Head of caudate nucleus (tissue), 42 donors: ENCODE measurements around the gene CHAF1A.

Experiments
- DNase-seq, 42 donors: peaks; one replicate each; pipeline versions ENCODE4 v3.0.0 to v3.0.0-alpha.2; 2020 to 2021; ENCODE audit warnings: mixed read lengths in 7 of 42
- intact Hi-C: fragments of 100-400 bp; cut with DNase I; formaldehyde crosslinking; loops from one replicate; pipeline ENCODE4 v1.15.0; 2022

CHAF1A gene, protein sequence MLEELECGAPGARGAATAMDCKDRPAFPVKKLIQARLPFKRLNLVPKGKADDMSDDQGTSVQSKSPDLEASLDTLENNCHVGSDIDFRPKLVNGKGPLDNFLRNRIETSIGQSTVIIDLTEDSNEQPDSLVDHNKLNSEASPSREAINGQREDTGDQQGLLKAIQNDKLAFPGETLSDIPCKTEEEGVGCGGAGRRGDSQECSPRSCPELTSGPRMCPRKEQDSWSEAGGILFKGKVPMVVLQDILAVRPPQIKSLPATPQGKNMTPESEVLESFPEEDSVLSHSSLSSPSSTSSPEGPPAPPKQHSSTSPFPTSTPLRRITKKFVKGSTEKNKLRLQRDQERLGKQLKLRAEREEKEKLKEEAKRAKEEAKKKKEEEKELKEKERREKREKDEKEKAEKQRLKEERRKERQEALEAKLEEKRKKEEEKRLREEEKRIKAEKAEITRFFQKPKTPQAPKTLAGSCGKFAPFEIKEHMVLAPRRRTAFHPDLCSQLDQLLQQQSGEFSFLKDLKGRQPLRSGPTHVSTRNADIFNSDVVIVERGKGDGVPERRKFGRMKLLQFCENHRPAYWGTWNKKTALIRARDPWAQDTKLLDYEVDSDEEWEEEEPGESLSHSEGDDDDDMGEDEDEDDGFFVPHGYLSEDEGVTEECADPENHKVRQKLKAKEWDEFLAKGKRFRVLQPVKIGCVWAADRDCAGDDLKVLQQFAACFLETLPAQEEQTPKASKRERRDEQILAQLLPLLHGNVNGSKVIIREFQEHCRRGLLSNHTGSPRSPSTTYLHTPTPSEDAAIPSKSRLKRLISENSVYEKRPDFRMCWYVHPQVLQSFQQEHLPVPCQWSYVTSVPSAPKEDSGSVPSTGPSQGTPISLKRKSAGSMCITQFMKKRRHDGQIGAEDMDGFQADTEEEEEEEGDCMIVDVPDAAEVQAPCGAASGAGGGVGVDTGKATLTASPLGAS

DNA sequence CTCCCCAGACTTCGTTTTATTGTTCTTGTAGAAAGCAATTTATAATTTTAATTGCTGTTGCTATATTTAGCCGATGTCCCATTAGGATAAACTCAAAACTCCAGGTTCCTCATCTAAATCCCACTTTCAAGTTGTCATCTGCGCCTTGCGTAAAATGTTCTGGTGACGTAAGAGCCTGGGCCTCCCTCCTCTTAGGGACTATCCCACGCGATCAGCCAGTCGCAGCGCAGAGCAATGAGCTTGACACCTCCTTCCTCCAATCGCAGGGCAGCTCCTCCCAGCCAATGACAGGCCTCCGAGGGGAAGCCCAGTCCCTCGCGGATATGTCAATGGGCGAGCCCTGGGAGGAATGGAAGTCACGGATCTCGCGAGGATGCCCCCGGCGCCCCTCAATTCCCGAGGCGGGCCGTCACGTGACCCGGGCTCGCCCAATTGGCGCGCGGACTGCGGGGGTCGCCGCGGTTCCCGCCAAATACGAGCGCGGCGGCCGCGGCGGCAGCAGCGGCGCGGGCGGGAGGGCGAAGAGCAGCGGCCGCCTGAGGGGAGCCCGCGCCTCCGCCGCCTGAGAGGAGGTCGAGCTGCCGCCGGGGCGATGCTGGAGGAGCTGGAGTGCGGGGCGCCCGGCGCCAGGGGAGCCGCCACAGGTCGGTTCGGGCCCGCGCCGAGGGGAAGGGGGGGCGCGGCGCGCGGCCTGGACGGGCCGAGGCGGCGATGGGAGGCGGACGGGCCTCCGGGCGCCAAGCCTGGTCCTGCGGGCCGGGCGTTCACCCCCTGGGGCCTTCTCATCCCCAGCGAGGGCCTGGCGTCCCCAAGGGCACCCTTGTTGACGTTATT, at the start of gene CHAF1A:
CHAF1A (plus strand) TSS at position 470 of the 834 bp plus-strand sequence; CDS start at position 593, 123 bp downstream.
- intact Hi-C loops = loop anchor here (5.0 to 10.0 kb wide), 2 partner anchors 52 to 155 kb away; partner anchors contain the start of genes UBXN6 and YJU2
- DNase-seq = peak; percentile 99 to 100 (median 100)

DNA sequence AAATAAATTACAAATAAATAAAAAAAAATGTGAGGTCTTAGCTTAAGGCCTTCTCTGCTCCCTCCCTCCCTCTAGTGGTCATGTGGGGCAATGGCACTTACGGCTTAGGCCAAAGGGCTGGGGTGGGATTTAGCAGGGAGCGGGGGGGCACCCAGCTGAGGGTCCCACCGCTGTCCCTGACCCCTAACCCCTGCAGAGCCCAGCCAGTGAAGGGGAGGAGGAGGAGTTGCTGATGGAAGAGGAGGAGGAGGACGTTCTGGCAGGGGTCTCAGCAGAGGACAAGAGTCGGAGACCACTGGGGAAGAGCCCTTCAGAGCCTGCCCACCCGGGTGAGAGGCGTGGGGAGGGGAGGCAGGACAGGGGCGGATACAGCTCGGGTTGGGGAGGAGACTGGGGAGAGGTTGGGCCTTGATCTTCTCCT, 49.7 kb upstream of the CHAF1A start:
- peak in 23 of 42 donors; percentile 41 to 82 (median 60) for DNase-seq

DNA sequence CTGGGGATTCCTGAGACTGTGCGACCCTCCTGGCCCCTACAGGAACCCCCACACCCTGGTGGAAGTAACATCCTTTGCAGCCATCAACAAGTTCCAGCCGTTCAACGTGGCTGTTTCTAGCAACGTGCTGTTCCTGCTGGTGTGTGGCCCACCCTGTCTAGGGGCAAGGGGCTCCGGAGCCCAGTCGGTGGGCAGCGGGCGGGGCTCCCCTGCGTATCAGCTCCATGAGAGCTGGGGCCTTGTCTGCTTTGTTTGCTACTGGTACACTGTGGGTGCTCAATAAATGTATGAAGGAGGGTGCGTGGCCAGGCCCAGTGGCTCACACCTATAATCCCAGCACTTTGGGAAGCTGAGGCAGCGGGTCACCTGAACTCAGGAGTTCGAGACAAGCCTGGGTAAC, 48.2 kb upstream of the CHAF1A start:
- intact Hi-C loops = loop anchor here (5.0 kb wide), 1 partner anchor 87 kb away; no protein-coding TSS in a partner anchor
- no peak for DNase-seq

More for the DNA sequence above, 49.7 kb upstream of the CHAF1A start:
- intact Hi-C loops = loop anchor here (5.0 kb wide), 1 partner anchor 85 kb away; no protein-coding TSS in a partner anchor

DNA sequence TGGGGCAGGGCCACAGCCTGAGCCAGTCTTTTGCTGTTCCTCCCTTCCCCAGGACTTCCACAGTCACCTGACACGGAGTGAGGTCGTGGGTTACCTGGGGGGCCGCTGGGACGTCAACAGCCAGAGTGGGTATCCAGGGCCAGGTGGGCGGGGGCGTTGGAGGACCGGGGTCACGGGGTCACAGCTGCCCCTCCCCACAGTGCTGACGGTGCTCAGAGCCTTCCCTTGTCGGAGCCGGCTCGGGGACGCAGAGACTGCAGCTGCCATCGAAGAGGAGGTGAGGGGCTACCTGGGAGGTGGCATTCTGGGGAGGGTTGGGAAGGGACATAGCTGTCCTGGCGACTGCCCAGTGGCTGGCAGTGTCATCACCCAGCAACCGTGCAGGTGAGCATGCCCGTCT, 47.5 kb upstream of the CHAF1A start:
- intact Hi-C loops = loop anchor here (5.0 kb wide), 1 partner anchor 88 kb away; no protein-coding TSS in a partner anchor

DNA sequence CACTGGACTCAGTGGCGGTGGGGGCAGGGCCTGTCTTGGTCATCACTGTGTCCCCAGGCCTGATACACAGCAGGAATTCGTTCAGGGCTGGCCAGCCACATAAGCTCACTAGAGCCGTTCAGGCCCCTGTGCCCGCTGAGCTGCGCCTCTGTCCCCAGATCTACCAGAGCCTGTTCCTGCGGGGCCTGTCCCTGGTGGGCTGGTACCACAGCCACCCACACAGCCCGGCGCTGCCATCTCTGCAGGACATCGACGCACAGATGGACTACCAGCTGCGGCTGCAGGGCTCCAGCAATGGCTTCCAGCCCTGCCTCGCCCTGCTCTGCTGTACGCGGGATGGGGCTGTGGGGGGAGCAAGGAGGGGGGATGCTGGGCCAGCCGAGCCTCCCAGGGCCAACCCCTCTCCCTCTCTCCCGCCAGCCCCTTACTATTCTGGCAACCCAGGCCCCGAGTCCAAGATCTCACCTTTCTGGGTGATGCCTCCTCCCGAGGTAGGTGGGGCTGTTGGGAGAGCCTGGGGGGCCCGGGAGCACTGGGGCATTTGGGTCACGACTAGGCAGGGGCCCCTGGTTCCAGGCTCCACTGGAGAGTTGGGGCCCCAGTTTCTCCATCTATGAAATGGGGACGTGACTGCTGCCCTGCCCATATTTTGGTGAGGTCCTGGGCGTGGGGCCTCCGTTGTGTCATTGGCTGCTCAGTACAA, 45.2 kb upstream of the CHAF1A start:
- DNase-seq = peak in 1 of 42 donors; percentile 18
- intact Hi-C loops = no loop called here

More for the DNA sequence above, 47.5 kb upstream of the CHAF1A start:
- no peak for DNase-seq

DNA sequence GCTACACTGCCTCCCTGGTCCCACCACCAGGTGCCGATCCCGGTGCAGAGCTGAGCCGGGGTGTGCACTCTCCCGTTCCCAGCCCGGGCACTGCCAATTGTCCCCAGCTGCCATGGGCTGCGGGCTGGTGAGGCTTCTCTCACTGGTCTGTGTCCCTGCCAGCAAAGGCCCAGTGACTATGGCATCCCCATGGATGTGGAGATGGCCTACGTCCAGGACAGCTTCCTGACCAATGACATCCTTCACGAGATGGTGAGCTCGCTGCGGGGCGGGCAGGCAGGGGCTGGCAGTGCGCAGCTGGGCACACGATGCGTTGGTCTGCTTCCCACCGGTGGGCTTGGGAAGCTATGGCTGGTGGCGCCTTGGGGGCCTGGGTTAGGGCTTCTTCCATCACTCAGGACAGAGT, 44.5 kb upstream of the CHAF1A start:
- intact Hi-C loops = no loop called here
- DNase-seq = peak in 1 of 42 donors; percentile 15

DNA sequence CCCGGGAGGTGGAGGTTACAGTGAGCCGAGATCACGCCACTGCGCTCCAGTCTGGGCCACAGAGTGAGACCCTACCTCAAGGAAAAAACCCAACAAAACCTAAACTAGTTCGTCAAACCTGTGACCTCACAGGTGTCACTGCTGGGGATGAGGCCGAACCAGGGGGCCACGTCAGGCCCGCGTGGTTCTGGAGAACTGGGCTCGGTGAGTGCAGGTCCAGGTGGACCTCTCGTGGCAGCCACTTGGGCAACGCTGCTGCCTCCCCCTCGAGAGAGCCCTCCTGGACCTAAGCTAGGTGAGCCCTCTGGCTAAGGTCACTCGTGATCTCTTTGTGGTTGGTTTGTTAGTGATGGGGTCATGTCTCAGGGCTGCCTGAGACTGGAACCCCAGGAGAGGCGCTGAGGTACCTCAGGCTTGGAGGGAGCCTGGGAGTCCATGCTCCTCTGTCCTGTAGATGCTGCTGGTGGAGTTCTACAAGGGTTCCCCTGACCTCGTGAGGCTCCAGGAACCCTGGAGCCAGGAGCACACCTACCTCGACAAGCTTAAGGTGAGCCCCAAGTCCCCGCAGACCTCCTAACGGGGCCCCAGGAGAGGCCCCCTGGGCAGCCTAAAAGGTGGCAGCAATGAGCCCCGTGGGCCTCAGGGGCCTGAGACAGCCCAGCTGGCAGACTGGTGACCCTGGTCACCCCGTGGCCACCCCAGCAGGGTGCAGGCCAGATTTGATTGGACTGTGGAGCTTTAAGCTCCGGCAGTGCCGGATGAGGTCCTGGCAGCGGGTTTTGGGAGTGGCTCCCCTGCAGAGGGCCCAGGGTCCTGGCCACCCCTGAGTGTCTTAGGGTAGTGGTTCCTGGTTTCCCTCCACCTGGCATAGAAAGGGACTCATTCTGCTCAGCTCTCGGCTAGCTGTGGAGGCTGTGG, 43.5 kb upstream of the CHAF1A start:
- intact Hi-C loops = no loop called here
- DNase-seq = no peak

DNA sequence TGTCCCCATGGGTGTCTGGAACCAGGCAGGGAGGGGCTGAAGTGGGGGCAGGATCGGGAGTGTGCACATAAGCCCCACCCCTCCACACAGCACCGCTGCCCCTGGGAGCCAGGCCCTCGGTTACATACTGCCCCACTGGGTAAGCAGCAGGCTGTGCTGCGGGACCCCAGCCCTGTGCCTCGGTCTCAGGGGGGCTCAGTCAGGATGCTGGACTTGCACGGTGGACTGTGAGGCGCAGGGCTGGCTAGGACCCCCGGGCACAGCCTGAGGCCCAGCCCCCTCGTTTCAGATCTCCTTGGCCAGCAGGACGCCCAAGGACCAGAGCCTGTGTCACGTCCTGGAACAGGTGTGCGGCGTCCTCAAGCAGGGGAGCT, 42.8 kb upstream of the CHAF1A start:
- DNase-seq = no peak
- intact Hi-C loops = no loop called here

DNA sequence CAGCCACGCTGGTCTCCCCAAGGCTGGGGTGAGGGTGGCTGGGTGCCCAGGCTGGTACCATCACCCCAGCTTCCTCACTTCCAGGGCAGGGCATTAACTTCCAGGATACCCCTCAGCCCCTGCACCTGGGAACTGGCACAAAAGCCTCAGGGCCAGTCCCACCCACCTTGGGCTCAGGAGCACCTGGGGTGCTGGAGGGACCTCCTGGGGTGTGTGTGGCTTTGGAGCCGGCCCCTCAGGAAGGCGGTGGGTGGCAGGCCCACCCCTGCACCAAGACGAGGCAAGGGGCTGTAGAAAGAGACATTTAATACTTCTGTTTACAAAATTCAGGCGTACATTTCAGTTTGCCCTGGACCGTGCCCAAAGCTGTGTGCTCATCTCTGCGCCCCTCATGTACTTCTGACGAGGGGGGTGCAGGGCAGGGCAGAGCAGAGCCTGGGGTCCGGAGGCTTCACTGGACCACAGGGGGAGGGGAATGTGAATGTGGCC, 42.3 kb upstream of the CHAF1A start:
- no peak for DNase-seq
- intact Hi-C loops = no loop called here

DNA sequence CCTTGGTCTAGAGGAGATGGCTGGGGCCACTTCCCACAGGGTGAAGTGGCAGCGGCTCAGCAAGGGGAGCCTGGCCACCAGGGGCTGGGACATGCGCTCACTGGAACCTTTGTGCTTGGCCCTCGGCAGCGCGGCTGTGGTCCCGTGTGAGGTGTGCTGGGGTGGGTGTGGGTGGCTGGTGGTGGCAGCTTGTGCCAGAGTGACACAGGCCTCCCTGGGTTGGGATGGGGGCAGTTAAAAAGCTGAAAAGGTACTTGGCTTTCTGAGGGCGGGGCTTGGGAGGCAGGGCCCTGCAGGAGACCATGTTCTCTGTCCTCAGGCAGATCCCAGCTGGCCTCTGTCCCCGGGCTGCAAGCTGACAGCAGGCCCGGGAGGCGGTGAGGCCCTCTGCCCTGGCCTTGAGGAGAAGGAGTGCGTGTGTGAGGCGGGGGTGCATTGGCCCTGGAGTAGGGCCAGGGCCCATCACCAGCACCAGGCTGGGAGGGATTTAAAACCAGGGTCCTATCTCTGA, 41.7 kb upstream of the CHAF1A start:
- no peak for DNase-seq
- intact Hi-C loops = no loop called here

DNA sequence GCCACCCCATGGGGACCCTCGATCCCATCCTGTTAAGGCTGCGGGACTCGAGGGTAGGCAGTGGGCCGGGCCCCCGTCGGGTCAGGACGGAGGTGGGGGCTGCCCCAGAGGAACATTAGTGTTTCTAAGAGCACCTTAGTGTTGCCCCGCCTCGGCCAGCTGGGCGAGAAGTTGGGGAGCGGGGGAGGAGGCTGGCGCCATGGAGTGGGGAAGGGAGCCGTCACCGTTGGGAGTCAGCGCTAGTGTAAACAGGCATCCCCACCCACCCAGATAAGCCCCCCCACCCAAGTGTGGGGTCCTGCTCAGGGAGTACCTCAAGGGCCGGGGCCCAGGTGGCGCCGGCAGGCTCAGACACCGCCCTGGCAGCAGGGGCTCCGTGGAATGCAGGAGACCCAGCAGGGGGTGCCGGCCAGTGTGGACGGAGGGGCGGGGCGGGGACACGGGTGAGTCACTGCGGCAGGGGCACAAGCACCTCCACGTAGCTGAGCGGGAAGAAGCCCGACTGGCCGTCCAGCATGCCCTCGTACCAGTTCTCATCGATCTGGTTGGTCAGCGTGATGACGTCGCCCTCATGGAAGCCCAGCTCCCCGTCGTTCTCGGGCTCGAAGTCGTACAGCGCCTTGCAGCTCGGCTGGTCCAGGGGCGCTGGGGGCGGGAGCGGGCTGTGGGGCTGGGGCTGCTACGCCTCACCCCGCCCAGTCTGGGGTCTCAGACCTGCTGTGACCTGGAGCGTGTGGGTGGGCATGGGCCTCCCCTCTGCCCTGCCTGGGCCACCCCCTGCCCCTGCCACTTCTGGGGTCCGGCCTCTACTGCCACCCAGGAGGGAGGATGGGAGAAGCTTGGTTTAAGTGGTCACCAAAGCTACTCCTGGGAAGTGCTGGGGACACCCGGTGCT, 41.0 kb upstream of the CHAF1A start:
- DNase-seq = no peak
- intact Hi-C loops = no loop called here

DNA sequence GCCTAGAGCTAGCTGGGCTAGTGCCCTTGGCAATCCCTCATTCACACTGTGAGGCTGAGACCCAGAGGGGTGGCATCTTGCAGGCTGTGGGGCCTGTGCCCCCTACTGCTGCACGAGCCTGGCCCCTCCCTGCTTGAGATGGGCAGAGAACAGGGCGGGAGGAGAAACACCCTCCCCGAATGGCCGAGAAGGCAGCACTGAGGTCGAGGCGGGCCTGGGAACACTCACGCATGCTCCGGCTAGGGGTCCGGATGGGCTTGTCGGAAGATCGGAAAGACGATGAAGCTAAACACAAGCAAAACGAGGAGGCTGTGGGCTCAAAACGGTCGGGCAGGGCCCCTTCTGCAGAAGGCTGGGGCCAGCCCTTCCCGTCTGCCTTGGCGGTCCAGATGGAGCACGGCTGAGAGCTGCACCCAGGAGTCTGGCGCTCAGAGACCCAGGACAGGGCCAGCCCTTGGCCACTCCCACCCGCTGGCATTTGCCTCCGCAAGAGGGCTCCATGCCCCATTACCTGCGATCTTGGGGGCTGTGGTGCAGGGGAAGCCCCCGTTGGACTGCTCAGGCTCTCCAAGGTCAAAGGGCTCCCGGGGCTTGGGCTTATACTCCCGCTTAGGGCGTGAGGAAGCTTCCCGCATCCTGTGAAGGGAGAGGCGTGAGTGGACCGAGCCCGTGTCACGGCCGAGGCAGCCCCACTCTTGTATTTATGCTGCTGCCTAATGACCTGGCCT, 40.2 kb upstream of the CHAF1A start:
- no peak for DNase-seq
- intact Hi-C loops = no loop called here

DNA sequence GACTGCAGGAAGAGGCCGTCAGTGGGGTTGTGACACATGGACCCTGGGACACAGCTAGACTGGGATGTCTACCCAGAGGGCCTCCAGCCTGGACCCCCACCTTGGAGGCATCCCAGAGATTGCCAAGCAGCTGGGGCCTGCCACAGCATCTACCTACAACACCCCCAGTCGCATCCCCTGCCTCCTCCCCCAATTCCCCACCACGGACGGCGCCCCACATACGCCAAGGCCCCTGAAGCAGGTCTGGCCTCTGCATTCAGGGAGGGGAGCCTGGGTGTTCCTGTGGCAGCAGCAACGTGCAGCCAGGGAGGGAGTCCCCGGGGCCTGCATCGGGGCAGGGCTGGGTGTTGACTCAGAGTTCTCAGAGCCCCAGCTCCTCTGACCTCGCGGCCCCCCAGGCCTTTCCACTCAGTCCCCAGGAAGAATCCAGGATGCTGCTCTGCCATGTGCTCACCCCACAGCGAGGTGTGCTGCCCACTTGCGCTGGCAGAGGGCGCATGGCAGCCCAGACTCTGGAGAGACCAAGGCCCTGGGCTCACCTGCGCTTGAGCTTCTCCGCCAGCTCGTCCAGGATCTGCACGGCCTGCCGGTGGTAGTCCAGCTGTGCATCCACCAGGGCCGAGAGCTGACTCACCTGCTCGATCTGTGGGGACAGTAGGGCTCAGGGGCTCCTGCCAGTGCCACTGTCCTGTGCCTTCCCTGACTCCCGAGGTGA, 39.5 kb upstream of the CHAF1A start:
- intact Hi-C loops = no loop called here
- no peak for DNase-seq

DNA sequence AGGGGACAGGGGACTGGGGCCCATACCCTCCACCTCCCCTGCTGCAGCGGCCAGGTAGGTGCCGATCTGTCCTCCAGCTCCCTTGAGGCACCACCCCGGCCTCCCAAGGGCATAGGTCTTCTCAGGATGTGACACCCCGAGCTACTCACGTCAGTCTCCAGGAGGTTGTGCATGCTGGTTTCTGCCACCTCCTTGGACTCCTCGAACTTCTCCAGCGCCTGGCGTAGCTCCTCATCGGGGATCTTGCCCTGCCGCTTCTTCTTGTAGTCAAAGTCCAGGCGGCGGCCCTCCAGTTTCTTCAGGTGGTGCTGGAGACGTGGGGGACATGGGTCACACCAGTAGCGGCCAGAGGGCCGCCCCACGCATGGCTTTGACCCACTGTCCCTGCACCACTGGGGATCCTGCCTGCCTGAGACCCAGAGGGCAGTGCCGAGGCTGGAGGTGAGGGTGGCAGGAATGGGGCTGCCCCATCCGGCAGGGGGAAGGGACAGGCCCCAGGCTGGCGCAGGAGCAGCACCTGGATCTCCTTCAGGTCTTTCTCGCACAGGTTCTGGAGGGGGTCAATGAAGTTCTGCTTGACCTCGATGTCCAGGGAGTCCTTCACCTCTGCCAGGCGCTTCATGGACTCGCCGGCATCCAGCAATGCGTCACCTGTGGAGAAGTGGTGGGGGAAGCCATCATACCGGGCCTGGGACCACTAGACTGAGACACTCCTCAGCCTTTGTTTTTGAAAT, 38.7 kb upstream of the CHAF1A start:
- no peak for DNase-seq
- intact Hi-C loops = no loop called here
